Activated naive CD4-positive, alpha-beta T cell treated with anti-CD3 and anti-CD28 coated beads for 36 hours (primary cell): ENCODE measurements around the gene CUX1. TPM values are rescaled to one million over a fixed set of nuclear protein-coding genes. Genes with fewer than 3 reads are reported as not detected.

Experiments used
- CTCF ChIA-PET: fragments of 350-600 bp; sonication (Branson Sonifier 250); formaldehyde crosslinking; loops from one replicate; lab custom pipeline; 2021; ENCODE audit warnings: antibody characterized with exemption; lab: Charles Lee
- DNase-seq: peaks from one replicate; pipeline ENCODE4 v3.0.0-alpha.2; 2020
- H3K27ac Mint-ChIP-seq: one replicate; pipeline ENCODE4 v1.8.0; 2021; ENCODE audit warnings: mild to moderate bottlenecking, mixed read lengths
- H3K27me3 Mint-ChIP-seq: one replicate; pipeline ENCODE4 v1.8.0; 2021; ENCODE audit warnings: low read depth, mixed read lengths
- H3K36me3 Mint-ChIP-seq: one replicate; pipeline ENCODE4 v1.8.0; 2021; ENCODE audit warnings: low read depth, mixed read lengths
- H3K4me1 Mint-ChIP-seq: one replicate; pipeline ENCODE4 v1.8.0; 2021; ENCODE audit warnings: low read depth, mixed read lengths
- H3K4me3 Mint-ChIP-seq: one replicate; pipeline ENCODE4 v1.8.0; 2021; ENCODE audit warnings: mild to moderate bottlenecking, moderate library complexity, mixed read lengths
- H3K9me3 Mint-ChIP-seq: one replicate; pipeline ENCODE4 v1.8.0; 2021; ENCODE audit warnings: mixed read lengths
- intact Hi-C: fragments of 100-400 bp; cut with micrococcal nuclease; formaldehyde crosslinking; loops from one replicate; pipeline ENCODE4 v1.15.1; 2023
- total RNA-seq, 2 experiments: library from RNA; stranded (reverse); gene quantifications; one replicate each; pipeline ENCODE4 v1.2.3, GENCODE V29; 2021

Gene CUX1
- total RNA-seq, 2 experiments from 2014 or later = 22.2 to 25.5 TPM

DNA sequence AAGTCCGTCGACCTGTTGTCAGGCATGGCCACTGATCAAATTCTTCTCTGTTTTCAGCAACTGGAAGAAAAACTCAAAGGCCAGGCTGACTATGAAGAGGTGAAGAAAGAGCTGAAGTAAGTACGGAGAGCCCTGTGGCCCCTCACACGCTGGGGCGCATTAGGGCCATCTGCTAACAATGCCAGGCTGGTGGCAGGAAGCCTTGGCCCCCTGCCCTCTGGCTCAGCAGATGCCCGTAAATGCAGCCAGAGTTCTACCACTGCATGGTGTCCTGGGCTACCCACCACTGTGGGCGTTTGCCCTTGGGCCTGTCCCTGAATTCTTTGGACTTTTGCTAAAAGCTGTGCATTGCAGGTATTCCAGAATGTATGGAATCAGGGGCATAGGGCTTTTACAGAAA lies 372.3 kb downstream of the CUX1 start:
- no peak overlapping the region for H3K4me3 Mint-ChIP-seq
- no peaks in the 10 kb centered on the region for H3K9me3 Mint-ChIP-seq
- intact Hi-C loops = no loop called here
- DNase-seq = no peak
- CTCF ChIA-PET = no interaction called here
- no peak overlapping the region for H3K27ac Mint-ChIP-seq
- no peaks in the 10 kb centered on the region for H3K27me3 Mint-ChIP-seq
- peaks cover 7% of the 10 kb centered on the region for H3K36me3 Mint-ChIP-seq
- H3K4me1 Mint-ChIP-seq = no peaks in the 10 kb centered on the region

DNA sequence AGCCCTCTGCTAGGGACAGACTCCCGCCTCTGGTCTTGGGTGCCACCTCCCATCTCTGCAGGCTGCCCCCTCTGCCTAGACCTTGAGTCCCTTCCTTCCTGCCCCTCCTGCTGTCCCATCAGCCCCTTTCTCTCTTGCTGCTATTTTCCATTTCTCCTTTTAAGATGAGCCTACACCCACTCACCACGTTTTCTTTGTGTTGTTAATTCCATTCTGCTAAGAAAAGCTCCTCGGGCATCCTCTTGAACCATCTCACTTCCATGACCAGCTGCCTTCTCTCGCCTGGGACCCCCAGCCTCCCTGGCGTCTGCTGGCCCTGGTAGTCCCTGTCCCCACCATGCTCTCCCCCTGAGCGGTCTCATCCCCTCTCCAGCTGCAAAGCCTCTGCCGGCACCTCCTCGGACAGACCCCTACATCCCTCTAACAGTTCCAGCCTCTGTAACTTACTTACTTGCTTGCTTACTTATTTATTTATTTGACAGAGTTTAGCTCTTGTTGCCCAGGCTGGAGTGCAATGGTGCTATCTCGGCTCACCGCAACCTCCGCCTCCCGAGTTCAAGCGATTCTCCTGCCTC lies 373.4 kb downstream of the CUX1 start:
- intact Hi-C loops = no loop called here
- DNase-seq = no peak
- CTCF ChIA-PET = no interaction called here
- H3K27ac Mint-ChIP-seq = no peak overlapping the region
- H3K36me3 Mint-ChIP-seq = peaks cover 7% of the 10 kb centered on the region
- no peak overlapping the region for H3K4me3 Mint-ChIP-seq
- no peaks in the 10 kb centered on the region for H3K9me3 Mint-ChIP-seq
- no peaks in the 10 kb centered on the region for H3K27me3 Mint-ChIP-seq
- H3K4me1 Mint-ChIP-seq = no peaks in the 10 kb centered on the region

DNA sequence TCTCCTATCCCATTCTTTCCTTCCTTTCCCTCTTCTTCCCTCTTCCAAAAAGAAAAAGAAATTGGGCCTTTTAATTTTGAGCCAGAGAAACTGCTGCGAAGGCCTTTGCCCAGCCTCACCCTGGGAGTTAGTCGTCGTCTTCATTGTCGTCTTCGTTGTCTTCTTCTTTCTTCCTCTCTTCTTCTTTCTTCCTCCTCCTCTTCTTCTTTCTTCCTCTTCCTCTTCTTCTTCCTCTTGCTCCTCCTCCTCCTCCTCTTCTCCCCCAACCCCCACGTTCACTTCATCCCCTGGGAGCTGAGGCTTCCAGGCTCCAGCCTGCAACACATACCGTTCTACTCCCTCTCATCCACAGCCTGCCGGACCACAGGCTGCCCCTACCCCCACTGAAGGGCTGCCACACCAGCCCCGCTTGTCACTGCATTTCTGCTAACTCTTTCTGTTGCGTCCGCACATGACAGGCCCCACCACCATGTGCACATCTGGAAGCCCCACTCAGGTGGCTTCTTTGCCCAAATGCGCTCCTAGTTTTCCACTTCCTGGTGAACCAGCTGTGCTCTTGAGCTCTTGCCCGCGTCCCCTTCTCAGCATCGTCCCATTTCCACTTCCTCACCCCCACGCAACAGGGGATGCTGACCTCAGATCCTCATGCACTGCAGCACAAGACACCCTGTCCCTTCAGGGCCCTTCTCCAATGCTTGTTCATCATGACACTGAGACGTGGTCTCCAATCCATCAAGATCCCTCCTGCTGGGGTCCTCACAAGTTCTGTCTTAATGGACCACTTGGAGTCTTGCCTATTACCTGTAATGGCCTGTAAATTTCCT lies 374.3 kb downstream of the CUX1 start:
- H3K4me3 Mint-ChIP-seq = no peak overlapping the region
- H3K36me3 Mint-ChIP-seq = peaks cover 11% of the 10 kb centered on the region
- CTCF ChIA-PET = no interaction called here
- intact Hi-C loops = no loop called here
- no peak for DNase-seq
- H3K4me1 Mint-ChIP-seq = no peaks in the 10 kb centered on the region
- no peaks in the 10 kb centered on the region for H3K9me3 Mint-ChIP-seq
- H3K27ac Mint-ChIP-seq = no peak overlapping the region
- H3K27me3 Mint-ChIP-seq = no peaks in the 10 kb centered on the region

DNA sequence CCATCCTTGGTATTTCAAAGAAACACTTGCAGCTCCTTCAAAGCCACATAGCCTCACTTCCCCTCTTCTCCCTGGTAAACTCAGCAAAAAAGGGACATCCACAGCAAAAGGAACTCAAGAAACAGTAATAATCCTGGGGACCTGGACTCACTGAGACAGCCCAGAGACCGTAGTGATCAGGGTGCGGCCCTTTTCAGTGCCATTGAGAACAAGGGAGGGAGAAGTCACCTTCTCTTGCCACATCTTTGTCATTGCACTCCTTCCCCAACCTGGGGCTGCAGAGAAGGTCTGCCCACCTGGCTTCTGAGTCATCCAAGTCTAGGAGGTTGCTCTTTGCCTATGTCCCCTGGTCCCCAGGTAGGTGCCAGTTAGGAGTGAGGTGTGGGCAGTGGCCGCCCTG lies 375.4 kb downstream of the CUX1 start:
- Mint-ChIP-seq H3K27me3 (no peaks in the 10 kb centered on the region), H3K4me3 (no peak overlapping the region), H3K27ac (no peak overlapping the region), H3K36me3 (peaks cover 13% of the 10 kb centered on the region), H3K4me1 (no peaks in the 10 kb centered on the region), H3K9me3 (no peaks in the 10 kb centered on the region)
- no peak for DNase-seq
- intact Hi-C loops = no loop called here
- CTCF ChIA-PET = no interaction called here

DNA sequence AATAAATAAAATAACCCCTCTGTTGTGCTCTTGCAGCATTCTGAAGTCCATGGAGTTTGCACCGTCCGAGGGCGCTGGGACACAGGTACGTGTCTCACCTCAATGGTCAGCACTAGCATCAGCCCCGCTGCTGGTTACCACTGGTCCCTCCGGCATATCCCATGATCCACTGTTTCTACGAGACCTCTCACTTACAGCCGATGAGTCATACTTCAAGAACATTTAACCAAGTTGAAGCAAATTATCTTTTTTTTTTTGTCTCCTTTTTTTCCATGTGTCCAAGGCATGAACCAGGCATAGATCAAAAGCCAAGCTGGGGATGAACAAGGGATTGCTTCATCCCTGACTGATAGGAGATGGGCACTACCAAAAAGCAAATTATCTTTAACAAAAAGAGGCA lies 376.4 kb downstream of the CUX1 start:
- H3K4me1 Mint-ChIP-seq = no peaks in the 10 kb centered on the region
- H3K9me3 Mint-ChIP-seq = no peaks in the 10 kb centered on the region
- no peak overlapping the region for H3K27ac Mint-ChIP-seq
- intact Hi-C loops = no loop called here
- no peak overlapping the region for H3K4me3 Mint-ChIP-seq
- DNase-seq = no peak
- no peaks in the 10 kb centered on the region for H3K27me3 Mint-ChIP-seq
- CTCF ChIA-PET = interaction anchor here (0.7 kb wide), 2 partner anchors 724 to 893 kb away, joined by 3 read pairs; no protein-coding TSS in a partner anchor
- peaks cover 16% of the 10 kb centered on the region for H3K36me3 Mint-ChIP-seq

DNA sequence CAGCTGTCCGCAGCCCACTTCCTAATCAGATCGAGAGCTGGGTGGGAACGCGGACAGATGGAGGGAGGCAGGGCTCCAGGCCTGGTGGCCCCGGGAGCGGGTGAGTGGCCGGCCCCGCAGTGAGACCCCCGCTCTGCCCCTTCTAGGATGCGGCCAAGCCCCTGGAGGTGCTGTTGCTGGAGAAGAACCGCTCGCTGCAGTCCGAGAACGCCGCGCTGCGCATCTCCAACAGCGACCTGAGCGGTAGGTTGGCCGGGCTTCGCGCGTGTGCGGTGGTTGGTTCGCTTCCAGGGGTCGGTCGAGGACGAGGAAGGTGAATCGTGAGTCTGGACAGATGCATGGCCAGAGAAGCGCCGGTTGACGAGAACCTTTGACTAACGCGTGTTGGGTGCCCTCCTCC lies 377.9 kb downstream of the CUX1 start:
- Mint-ChIP-seq H3K36me3 (peaks cover 17% of the 10 kb centered on the region), H3K4me1 (no peaks in the 10 kb centered on the region), H3K9me3 (no peaks in the 10 kb centered on the region), H3K27ac (no peak overlapping the region), H3K4me3 (no peak overlapping the region), H3K27me3 (no peaks in the 10 kb centered on the region)
- DNase-seq = no peak
- CTCF ChIA-PET = no interaction called here
- intact Hi-C loops = no loop called here

DNA sequence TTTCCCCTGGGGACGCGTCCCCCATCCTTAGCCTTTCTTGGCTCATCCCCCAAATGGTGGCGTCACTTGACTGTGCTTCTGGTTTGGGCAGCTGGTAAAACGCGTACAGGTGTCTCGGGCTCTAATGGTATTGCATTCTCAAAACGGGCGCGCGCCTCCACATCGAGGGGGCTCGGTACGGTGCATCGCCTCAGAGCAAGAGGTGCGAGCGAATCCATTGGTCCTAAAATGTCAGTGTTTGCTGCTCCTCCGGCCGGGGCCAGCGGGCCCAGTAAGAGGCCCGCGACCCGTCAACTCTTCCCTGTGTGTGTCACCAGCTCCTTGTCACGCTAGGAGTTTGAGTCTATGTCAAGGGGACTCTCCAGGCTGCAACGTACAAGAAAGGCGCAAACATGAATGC lies 378.6 kb downstream of the CUX1 start:
- intact Hi-C loops = no loop called here
- H3K9me3 Mint-ChIP-seq = no peaks in the 10 kb centered on the region
- CTCF ChIA-PET = interaction anchor here (0.7 kb wide), 1 partner anchor 11 kb away, joined by 3 read pairs; no protein-coding TSS in a partner anchor
- no peak for DNase-seq
- no peak overlapping the region for H3K27ac Mint-ChIP-seq
- H3K36me3 Mint-ChIP-seq = peaks cover 14% of the 10 kb centered on the region
- no peaks in the 10 kb centered on the region for H3K27me3 Mint-ChIP-seq
- H3K4me1 Mint-ChIP-seq = no peaks in the 10 kb centered on the region
- no peak overlapping the region for H3K4me3 Mint-ChIP-seq

DNA sequence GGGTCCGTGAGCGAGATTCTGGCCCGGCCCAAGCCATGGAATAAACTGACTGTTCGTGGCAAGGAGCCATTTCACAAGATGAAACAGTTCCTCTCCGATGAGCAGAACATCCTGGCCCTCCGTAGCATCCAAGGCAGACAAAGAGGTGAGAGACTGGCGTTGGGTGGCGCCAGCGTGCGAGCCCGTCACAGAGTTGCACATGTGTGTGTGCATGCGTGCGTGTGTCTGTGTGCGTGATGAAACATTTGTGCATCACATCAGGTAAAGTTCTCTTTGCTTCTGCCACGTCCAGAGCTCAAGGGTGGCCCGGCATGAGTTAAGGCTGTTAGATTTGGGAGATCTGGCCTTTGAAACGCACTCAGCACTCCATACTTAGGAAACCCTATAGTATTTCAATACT lies 379.7 kb downstream of the CUX1 start:
- Mint-ChIP-seq H3K36me3 (peaks cover 17% of the 10 kb centered on the region), H3K4me1 (no peaks in the 10 kb centered on the region), H3K9me3 (no peaks in the 10 kb centered on the region), H3K4me3 (no peak overlapping the region), H3K27ac (no peak overlapping the region), H3K27me3 (no peaks in the 10 kb centered on the region)
- CTCF ChIA-PET = no interaction called here
- DNase-seq = no peak
- intact Hi-C loops = no loop called here

DNA sequence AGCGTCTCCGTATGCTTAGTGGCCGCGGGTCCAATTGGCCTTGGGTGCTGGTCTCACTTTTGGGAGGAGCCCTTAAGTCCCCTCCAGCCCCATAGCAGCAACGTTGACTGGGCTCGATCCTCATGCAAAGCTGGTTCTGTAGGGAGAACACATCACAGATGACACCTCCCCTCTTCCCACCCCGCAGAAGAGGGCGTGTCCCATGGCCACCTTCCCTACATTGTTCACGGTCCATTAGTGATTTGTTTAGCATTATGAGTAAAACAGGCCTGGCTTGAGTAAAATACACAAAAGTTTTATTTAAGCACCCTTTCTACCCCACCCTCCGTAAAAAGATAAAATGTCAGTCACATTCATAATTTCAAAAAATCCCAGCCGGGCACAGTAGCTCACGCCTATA lies 380.2 kb downstream of the CUX1 start:
- Mint-ChIP-seq H3K36me3 (peaks cover 18% of the 10 kb centered on the region), H3K4me3 (no peak overlapping the region), H3K4me1 (no peaks in the 10 kb centered on the region), H3K27ac (no peak overlapping the region), H3K27me3 (no peaks in the 10 kb centered on the region), H3K9me3 (no peaks in the 10 kb centered on the region)
- CTCF ChIA-PET = no interaction called here
- intact Hi-C loops = no loop called here
- no peak for DNase-seq

DNA sequence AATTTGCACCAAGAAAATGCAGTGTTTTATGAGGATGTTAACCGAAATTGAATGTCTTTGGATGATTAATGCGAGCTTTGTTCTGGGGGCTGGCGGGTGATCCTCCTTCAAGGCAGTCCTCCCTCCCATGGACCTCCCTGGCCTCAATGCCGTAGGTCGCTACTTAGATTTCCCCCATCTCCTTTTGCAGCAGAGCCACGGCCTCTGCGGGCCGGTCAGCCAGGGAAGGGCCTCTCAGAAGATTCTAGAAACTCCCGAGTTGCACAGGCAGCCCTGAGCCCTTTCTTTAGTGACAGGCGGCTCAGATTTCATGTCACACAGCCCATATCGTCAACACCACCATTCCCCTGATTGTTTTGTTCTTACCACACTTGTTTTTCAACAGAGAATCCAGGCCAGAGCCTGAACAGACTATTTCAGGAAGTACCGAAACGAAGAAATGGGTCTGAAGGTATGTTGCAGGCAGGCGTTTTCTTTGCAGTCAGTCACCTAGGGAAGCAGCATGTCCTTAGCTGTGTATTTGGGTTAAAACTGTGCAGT lies 381.1 kb downstream of the CUX1 start:
- Mint-ChIP-seq H3K27me3 (no peaks in the 10 kb centered on the region), H3K4me3 (no peak overlapping the region), H3K36me3 (peaks cover 18% of the 10 kb centered on the region), H3K9me3 (no peaks in the 10 kb centered on the region), H3K27ac (no peak overlapping the region), H3K4me1 (no peaks in the 10 kb centered on the region)
- CTCF ChIA-PET = no interaction called here
- intact Hi-C loops = no loop called here
- no peak for DNase-seq

DNA sequence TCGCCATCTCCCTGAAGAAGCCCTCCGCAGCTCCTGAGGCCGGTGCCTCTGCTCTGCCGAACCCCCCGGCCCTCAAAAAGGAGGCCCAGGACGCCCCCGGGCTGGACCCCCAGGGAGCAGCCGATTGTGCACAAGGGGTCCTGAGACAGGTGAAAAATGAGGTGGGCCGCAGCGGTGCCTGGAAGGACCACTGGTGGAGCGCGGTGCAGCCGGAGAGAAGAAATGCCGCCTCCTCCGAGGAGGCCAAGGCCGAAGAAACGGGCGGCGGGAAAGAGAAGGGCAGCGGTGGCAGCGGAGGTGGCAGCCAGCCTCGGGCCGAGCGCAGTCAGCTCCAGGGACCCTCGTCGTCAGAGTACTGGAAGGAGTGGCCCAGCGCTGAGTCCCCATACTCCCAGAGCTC lies 384.1 kb downstream of the CUX1 start:
- no peak for DNase-seq
- CTCF ChIA-PET = no interaction called here
- H3K4me1 Mint-ChIP-seq = no peaks in the 10 kb centered on the region
- no peaks in the 10 kb centered on the region for H3K9me3 Mint-ChIP-seq
- no peaks in the 10 kb centered on the region for H3K27me3 Mint-ChIP-seq
- intact Hi-C loops = no loop called here
- H3K27ac Mint-ChIP-seq = no peak overlapping the region
- no peak overlapping the region for H3K4me3 Mint-ChIP-seq
- H3K36me3 Mint-ChIP-seq = peaks cover 16% of the 10 kb centered on the region

DNA sequence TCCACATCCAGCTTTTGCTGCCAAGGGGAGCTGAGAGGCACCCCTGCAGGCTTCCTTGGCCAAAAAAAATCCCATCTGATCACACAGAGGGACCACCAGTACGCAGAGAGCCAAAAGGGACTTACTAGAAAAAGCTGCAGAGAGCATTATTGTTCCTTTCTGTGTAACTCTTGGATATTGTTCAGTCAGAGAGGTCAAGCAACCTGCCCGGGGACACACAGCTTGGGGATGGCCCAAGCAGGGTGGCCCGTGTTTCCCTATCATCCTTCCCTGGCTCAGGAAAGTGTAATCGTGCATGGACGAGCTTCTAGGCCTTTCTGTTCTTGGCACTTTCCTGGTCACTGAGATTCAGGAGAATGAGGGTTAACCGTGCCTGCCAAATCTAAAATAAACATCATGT lies 385.1 kb downstream of the CUX1 start:
- peaks cover 12% of the 10 kb centered on the region for H3K36me3 Mint-ChIP-seq
- H3K9me3 Mint-ChIP-seq = no peaks in the 10 kb centered on the region
- H3K4me3 Mint-ChIP-seq = no peak overlapping the region
- intact Hi-C loops = no loop called here
- no peak for DNase-seq
- no peak overlapping the region for H3K27ac Mint-ChIP-seq
- CTCF ChIA-PET = no interaction called here
- no peaks in the 10 kb centered on the region for H3K27me3 Mint-ChIP-seq
- no peaks in the 10 kb centered on the region for H3K4me1 Mint-ChIP-seq

DNA sequence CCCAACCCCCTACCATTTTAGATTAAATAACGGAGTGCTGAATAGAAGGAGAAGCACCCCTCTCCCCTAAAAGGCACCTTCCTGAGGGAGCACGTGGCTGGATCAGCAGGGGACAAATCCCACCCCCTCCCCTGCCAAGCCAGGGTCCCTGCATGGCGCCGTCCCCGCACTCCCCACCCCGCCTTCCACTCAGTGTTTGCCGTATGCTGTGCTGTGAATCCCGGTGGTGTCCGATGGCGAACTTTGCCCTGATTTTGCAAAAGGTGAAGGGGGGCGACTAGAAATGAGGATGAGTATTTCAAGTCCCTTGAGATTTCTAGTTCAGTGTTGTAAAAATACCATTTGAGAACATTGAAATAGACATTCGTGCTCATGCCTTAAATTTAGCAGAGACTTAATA lies 385.8 kb downstream of the CUX1 start:
- intact Hi-C loops = no loop called here
- H3K9me3 Mint-ChIP-seq = no peaks in the 10 kb centered on the region
- no peak for DNase-seq
- H3K36me3 Mint-ChIP-seq = peaks cover 12% of the 10 kb centered on the region
- no peaks in the 10 kb centered on the region for H3K27me3 Mint-ChIP-seq
- H3K4me1 Mint-ChIP-seq = no peaks in the 10 kb centered on the region
- CTCF ChIA-PET = no interaction called here
- no peak overlapping the region for H3K4me3 Mint-ChIP-seq
- no peak overlapping the region for H3K27ac Mint-ChIP-seq
